Mucosa of stomach (tissue), 1 donor: ENCODE measurements around the gene NXF1.

ENCODE experiments used
- H3K27me3 ChIP-seq: one replicate; pipeline ENCODE4 v1.7.0; 2013; ENCODE audit warnings: mild to moderate bottlenecking, low read length; ENCODE audit not compliant: control insufficient read depth, insufficient read depth
- H3K36me3 ChIP-seq: one replicate; pipeline ENCODE4 v1.7.0; 2013; ENCODE audit warnings: low read length; ENCODE audit not compliant: control insufficient read depth, insufficient read depth
- H3K4me1 ChIP-seq: one replicate; pipeline ENCODE4 v1.7.0; 2013; ENCODE audit warnings: mild to moderate bottlenecking, low read length; ENCODE audit not compliant: control insufficient read depth, insufficient read depth
- H3K4me3 ChIP-seq: one replicate; pipeline ENCODE4 v1.7.0; 2013; ENCODE audit warnings: low read length
- H3K9ac ChIP-seq: one replicate; pipeline ENCODE4 v1.7.0; 2013; ENCODE audit warnings: mild to moderate bottlenecking, low read length, moderate library complexity
- H3K9me3 ChIP-seq: one replicate; pipeline ENCODE4 v1.7.0; 2013; ENCODE audit warnings: mild to moderate bottlenecking, low read length, moderate library complexity; ENCODE audit not compliant: control insufficient read depth
- donor health status: Pancreatic carcinoma.

Gene NXF1

GRCh38 chr11:62805076-62805892 lies at the start of gene NXF1:
TSS of gene NXF1 (minus strand) at chr11:62805440. CDS start at chr11:62805356, 84 bp downstream.
- H3K4me1 ChIP-seq = peaks cover 7% of the 10 kb centered on the region
- H3K9me3 ChIP-seq = no peaks in the 10 kb centered on the region
- no peaks in the 10 kb centered on the region for H3K27me3 ChIP-seq
- H3K4me3 ChIP-seq = peak within 1 kb of the TSS; percentile 72
- peaks cover under 1% of the 10 kb centered on the region for H3K36me3 ChIP-seq
- peak within 1 kb of the TSS; percentile 95 for H3K9ac ChIP-seq

GRCh38 chr11:62854013-62854824 lies 49.0 kb upstream of the NXF1 start:
- Histone ChIP-seq H3K4me3 (peak overlapping the region; percentile 81), H3K36me3 (no peaks in the 10 kb centered on the region), H3K9me3 (no peaks in the 10 kb centered on the region), H3K4me1 (peaks cover 20% of the 10 kb centered on the region), H3K27me3 (no peaks in the 10 kb centered on the region), H3K9ac (peak overlapping the region; percentile 72)

GRCh38 chr11:62853279-62853965 lies 48.2 kb upstream of the NXF1 start:
- Histone ChIP-seq H3K4me3 (peak overlapping the region; percentile 81), H3K9ac (peak overlapping the region; percentile 31), H3K36me3 (no peaks in the 10 kb centered on the region), H3K9me3 (no peaks in the 10 kb centered on the region), H3K4me1 (peaks cover 20% of the 10 kb centered on the region), H3K27me3 (no peaks in the 10 kb centered on the region)

- Histone ChIP-seq H3K27me3 (no peaks in the 10 kb centered on the region), H3K4me1 (peaks cover 15% of the 10 kb centered on the region), H3K4me3 (no peak overlapping the region), H3K36me3 (no peaks in the 10 kb centered on the region), H3K9ac (no peak overlapping the region), H3K9me3 (no peaks in the 10 kb centered on the region)
Measured at GRCh38 chr11:62852523-62853188, 47.4 kb upstream of the NXF1 start.

- H3K27me3 ChIP-seq = no peaks in the 10 kb centered on the region
Measured at GRCh38 chr11:62851807-62852522, 46.7 kb upstream of the NXF1 start.

GRCh38 chr11:62850911-62851806 lies 45.9 kb upstream of the NXF1 start:
- H3K4me1 ChIP-seq = peaks cover 15% of the 10 kb centered on the region
- H3K36me3 ChIP-seq = no peaks in the 10 kb centered on the region
- no peaks in the 10 kb centered on the region for H3K9me3 ChIP-seq
- H3K27me3 ChIP-seq = no peaks in the 10 kb centered on the region
- no peak overlapping the region for H3K9ac ChIP-seq
- H3K4me3 ChIP-seq = no peak overlapping the region

More at GRCh38 chr11:62851807-62852522, 46.7 kb upstream of the NXF1 start:
- Histone ChIP-seq H3K9me3 (no peaks in the 10 kb centered on the region), H3K36me3 (no peaks in the 10 kb centered on the region), H3K4me1 (peaks cover 15% of the 10 kb centered on the region), H3K4me3 (no peak overlapping the region), H3K9ac (no peak overlapping the region)

DNA sequence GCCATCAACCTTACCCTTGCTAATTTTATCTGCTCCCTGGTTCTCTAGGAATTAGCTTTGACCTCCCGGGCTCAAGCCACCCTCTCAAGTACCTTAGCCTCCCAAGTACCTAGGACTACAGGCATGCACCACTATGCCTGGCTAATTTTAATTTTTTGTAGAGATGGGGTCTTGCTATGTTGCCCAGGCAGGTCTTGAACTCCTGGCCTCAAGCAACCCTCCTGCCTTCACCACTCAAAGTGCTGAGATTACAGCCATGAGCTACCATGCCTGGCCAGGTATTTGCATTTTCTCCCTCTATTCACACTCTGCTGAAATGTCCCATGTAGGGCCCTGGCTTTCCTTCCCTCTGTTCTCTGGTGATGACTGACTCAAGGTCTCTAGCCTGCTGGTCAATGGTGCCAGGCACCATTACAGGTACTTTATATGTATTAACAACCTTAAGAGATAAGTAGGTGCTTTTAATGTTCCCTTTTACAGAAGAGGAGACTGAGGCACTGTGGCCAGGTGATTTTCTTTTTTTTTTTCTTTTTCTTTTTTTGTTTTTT lies 42.6 kb upstream of the NXF1 start:
- no peaks in the 10 kb centered on the region for H3K36me3 ChIP-seq
- no peak overlapping the region for H3K9ac ChIP-seq
- peaks cover under 1% of the 10 kb centered on the region for H3K4me1 ChIP-seq
- no peaks in the 10 kb centered on the region for H3K9me3 ChIP-seq
- no peaks in the 10 kb centered on the region for H3K27me3 ChIP-seq
- H3K4me3 ChIP-seq = no peak overlapping the region

GRCh38 chr11:62846177-62846576 lies 40.9 kb upstream of the NXF1 start:
- no peaks in the 10 kb centered on the region for H3K9me3 ChIP-seq
- no peak overlapping the region for H3K4me3 ChIP-seq
- H3K27me3 ChIP-seq = no peaks in the 10 kb centered on the region
- peaks cover 10% of the 10 kb centered on the region for H3K4me1 ChIP-seq
- H3K9ac ChIP-seq = no peak overlapping the region
- H3K36me3 ChIP-seq = no peaks in the 10 kb centered on the region

DNA sequence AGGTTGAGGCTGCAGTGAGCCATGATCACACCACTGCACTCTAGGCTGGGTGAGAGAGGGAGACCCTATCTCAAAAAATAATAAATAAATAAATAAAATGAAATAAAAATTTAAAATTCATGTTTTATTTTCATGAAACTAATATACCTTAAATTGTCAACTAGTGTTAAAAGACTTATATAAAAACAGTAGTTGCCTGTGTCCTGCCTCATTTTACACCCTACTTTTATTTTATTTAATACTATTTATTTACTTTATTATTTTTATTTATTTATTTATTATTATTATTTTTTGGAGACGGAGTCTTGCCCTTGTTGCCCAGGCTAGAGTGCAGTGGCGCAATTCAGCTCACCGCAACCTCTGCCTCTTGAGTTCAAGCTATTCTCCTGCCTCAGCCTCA lies 38.9 kb upstream of the NXF1 start:
- Histone ChIP-seq H3K36me3 (no peaks in the 10 kb centered on the region), H3K4me3 (no peak overlapping the region), H3K27me3 (no peaks in the 10 kb centered on the region), H3K9ac (no peak overlapping the region), H3K9me3 (no peaks in the 10 kb centered on the region), H3K4me1 (peaks cover 10% of the 10 kb centered on the region)

GRCh38 chr11:62843466-62843865 lies 38.2 kb upstream of the NXF1 start:
- Histone ChIP-seq H3K9me3 (no peaks in the 10 kb centered on the region), H3K36me3 (no peaks in the 10 kb centered on the region), H3K9ac (no peak overlapping the region), H3K4me3 (no peak overlapping the region), H3K27me3 (no peaks in the 10 kb centered on the region), H3K4me1 (peaks cover 15% of the 10 kb centered on the region)
